Peyer's patch (tissue), 4 donors: ENCODE measurements around the gene HES4.

ENCODE experiments used
- CTCF ChIP-seq, 6 experiments: fragments of 450-650 bp in 4 of 6; fragments of 200-600 bp in 2 of 6; sonication (generic) in 1 of 6; IDR thresholded peaks; one replicate each; pipeline ENCODE4 v1.5.1; 2017 to 2019; ENCODE audit warnings: antibody characterized with exemption in 6 of 6, mild to moderate bottlenecking in 3 of 6, moderate library complexity in 1 of 6
- POLR2A ChIP-seq, 2 donors: fragments of 450-650 bp; IDR thresholded peaks; one replicate each; pipeline ENCODE4 v1.5.1; 2017; ENCODE audit warnings: antibody characterized with exemption in 2 of 2, mild to moderate bottlenecking in 2 of 2, moderate library complexity in 2 of 2

DNA sequence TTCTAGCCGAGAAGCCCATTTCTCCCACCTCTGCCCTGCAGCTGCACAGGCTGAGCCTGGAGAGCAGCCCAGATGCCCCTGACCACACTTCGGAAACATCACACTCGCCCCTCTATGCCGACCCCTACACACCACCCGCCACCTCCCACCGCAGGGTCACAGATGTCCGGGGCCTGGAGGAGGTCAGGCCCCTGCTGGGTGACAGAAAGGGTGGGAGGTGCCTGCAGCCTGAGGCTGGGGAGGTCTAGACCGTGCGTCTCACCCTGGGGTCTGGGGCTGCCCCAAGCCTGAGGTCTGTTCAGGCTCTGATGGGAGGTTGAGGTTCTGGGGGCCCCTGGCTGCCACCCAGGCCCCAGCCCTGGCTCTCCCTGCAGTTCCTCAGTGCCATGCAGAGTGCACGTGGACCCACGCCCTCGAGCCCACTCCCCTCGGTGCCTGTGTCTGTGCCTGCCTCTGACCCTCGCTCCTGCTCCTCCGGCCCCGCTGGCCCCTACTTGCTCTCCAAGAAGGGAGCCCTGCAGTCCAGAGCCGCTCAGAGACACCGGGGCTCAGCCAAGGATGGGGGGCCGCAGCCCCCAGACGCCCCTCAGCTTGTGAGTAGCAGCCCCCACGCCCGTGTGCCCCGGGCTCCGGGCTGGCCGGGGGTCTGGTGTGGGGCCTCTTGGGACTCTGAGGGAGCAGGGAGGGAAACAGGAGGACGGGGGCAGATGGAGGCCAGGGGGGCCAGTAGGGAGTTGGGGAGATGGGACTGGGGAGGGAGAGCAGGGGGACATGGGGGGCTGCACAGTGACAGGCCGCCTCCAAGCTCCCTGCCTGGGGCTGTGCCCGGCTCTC, 26.2 kb downstream of the HES4 start:
- TF ChIP-seq POLR2A (IDR thresholded peaks at IDR 0.05) (no peak), CTCF (IDR thresholded peaks at IDR 0.05) (no peak)
